Glomerular visceral epithelial cell (primary cell): ENCODE data around the gene ALDH1A1.

ENCODE experiments used
- DNase-seq: peaks from one replicate; pipeline ENCODE4 v3.0.0-alpha.2; 2016; ENCODE audit errors: extremely low spot score

The ALDH1A1 gene

DNA sequence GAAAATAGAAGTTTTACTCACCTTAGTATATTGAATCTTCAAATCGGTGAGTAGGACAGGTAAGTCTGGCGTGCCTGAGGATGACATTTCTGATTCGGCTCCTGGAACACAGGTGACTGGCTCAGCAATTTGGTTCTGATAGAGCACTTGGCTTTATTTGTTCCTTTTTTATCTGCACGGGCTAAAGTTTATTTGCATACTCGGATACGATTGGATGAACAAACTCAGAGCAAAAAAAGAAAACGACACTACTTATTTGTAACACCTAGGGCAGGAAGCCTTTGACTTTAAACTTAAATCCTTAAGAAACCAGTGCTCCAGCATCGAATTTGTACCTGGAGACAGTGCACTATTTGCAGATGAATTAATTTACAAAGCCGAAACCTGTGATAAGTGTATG lies at the start of gene ALDH1A1:
ALDH1A1 (minus strand) TSS at position 140 of the 400 bp plus-strand sequence; CDS start at position 87, 53 bp downstream.
- DNase-seq: no peak

DNA sequence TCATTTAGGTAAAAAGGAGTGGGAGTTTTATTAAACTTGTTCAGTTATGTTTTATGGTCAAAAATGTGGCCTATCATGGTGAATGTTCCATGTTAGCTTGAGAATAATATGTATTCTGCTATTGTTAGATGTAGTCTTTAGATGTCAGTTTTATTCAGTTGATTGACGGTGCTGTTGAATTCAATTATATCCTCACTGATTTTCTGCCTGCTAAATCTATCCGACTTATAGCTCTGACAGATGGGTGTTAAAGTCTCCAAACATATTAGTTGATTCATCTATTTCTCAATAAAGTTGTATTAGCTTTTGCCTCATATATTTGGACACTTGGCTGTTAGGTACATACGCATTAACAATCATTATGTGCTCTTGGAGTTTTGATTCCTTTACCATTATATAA lies 49.0 kb upstream of the ALDH1A1 start:
- no peak for DNase-seq

DNA sequence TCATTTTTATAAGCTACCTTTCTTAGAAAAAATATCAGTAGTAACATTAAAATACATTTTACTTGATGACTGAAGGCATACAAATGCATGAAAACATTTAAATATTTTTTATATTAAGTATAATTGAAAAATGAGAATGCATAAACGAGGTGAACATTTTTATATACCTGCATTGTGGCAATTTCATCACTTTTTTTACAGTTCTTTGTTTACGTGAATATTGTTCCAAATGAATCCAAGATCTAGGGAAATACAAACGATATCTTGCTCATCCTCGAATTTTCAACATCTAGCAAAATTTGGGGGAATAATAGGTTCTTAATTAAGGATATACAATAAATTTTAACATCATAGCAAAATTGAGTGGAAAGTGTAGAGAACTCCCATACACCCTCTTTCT lies 45.5 kb upstream of the ALDH1A1 start:
- DNase-seq: no peak

DNA sequence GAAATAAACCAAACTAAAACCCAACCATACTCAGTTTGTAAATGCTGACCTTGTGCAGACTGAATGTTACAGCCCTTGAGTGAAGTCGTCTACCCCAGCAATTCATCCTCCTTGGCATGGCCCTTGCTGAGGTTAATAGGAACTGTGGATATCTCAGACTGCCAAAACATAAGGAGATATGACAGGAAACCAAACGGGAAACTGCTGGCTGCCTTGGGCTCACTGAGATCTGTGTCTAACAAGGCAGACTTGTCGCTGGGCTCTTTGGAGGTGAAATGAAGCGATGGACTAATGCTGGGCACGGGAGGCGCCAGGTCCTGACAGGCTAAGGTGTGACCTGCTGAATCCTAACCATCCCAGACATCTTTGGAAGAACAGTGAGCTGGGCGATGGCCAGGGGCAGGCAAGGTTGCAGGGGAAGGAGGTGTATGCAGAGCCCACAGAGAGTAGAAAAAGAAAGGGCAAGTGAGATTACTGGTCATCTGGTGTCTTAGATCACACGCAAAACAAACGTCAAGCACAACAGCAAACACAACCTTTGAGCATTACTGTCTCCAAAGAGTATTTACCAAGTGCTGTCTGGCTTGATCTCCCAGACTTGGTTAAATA lies 44.6 kb upstream of the ALDH1A1 start:
- DNase-seq: no peak

DNA sequence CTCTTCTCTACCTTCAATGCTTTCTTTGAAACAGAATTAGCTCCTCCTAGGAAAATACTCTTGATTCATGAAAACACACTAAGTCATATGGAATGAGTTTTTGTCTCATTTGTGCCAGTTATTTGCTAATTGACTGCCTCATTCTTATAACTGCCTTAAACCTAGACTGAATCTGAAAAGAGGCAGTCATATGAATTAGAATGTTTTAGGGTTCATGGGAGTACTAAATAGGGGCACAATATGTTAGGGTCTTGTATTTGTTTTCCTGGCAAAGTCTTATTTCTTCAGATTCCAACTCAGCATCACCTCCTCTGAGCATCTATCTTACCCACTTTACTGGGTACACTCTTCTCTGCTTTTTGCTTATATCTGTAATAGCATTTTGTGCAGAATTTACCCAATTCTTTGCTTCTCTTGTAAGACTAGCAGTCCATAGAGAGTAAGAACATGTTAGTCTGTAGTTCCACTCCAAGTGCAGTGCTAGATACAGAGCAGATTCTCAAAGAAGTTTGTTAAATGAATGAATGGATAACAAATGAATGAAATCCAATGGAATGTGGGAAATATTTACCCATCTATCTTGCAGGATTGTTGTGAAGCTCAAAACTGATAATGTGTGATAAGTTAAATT lies 43.9 kb upstream of the ALDH1A1 start:
- no peak for DNase-seq

DNA sequence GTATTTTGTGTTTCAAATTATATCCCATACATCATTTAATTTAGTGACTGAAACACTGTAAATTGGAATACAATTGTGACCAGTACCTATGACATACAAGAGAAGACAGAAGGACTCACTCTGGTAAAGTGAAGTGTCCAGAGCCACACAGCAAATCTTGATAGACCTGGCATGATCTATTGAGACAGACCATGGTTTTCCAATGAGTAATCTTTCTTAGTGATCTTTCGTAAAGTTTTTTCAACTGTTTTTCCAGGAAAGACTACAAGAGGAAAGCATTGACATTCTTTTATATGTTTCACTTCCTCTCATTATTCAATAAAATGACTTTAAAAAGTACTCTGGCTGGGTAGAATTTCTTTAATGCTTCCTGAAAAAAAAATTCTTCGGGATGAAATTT lies 43.3 kb upstream of the ALDH1A1 start:
- DNase-seq: no peak

DNA sequence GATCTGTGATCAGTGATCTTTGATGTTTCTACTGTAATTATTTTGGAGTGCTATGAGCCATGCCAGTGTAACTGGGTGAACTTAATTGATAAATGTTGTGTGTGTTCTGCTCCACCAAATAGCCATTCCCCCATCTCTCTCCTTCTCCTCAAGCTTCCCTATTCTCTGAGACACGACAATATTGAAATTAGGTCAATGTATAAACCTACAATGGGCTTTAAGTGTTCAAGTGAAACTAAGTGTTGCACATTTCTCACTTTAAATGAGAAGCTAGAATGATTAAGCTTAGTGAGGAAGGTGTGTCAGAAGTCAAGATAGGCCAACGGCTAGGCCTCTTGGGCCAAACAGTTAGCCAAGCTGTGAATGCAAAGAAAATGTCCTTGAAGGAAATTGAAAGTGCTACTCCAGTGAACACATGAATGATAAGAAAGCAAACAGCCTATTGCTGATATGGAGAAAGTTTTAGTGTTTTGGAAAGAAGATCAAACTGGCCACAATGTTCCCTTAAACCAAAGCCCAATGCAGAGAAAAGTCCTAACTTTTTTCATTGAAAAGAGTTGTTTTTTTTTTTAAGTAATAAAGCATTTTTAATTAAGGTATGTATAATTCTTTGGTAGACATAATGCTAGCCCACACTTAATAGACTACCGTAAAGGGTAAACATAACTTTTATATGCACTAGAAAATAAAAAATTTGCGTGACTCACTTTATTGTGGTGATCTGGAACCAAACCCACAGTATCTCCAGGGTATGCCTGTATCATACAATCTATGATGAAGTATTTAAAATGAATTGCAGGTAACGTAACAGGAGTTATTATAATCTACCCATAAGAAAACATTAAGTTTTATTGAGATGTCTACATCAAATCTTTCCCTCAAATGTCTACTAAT lies 42.5 kb upstream of the ALDH1A1 start:
- DNase-seq: no peak

DNA sequence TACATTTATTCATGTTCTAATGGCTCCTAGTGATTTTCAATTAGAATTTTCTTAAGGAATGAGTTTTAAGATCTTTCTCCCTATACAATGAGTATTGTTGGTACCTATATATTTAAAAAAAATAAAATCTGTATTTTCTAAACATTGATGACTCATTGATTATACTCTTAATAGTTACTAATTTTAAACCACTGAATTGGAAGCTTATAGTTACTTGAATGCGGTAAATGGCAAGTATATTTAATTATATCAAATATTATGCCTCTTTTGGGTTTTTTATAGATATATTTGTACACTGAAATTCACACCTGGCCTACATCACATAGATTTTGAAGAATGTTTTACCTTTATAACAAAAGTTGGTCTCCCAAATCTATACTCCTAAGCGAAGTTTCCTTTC lies 38.9 kb upstream of the ALDH1A1 start:
- no peak for DNase-seq

DNA sequence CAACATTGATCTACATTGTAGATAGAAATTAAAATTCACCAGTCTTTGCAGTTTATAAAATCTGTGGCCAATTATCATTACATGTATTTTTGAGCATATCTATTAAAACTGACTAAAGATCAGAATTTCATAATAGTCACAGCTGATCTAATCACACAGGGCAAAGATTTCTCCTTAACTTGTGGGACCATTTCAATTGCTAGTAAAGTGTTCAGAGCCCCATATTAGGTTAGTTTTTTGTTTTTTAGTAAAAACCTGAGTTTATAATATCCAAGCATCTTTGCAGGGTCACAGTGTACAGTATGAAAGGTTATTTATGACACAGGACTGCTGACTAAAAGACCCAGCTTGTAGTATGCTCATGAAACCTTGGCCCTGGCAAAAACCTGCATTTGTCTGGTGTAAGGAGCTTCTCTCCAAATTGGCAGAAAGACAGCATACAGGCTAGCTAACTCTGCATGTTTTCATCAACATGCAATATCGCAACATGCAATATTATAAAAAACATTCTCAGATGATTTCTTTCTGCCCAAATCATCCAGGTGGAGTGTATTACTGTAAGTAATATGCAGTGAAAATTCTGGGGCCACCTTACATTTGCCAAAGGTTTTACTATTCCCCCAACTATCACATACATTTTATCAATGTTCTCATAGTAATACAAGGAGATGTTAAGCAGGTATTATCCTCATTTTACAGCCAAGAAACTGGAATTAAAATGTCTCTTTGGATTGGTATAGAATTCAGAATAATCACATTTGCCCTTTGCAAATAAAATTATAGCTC lies 37.7 kb upstream of the ALDH1A1 start:
- DNase-seq: no peak

DNA sequence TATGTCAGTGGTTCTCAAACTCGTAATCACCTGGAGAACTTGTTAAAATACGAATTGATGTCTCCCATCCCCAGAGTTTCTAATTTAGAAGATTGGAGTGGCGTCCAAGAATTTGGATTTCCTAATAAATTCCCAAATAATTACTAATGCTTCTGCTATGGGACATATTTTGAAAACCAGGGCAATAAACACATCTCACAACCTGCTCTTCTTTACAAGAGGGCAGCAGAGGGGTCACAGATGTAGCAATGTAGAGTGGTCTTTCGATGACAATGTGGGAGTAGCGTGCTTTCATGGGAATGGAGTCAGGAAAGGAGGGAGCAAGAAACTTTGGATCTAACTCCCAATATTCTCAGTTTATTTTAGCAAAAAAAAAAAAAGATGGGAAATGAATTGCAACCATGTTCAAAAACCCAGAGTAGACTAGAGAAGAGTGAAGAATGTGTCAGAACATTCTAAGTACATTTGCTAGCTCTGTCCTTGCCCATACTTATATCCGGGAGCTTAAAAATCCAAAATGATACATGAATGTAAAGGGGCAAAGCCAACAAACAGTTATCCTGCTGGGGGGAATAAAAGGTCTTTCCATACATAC lies 33.8 kb upstream of the ALDH1A1 start:
- DNase-seq: no peak

DNA sequence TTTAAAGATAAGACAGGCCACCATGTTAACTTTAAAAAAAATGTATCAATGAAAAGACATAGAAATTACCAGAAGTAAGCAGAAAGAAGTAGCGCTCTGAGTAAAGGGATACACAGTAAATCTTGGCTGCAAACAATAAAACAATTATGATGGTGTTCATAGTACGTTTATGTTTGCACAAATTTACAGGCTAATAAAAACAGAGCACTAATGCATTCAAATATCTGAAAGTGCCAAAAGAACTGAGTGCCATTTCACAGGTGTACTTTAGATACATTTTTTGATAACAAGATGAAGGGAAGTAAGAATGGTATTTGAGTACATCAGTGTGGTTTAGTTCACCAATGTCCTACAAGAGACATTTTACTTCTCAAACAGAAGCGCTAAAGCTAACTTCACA lies 32.9 kb upstream of the ALDH1A1 start:
- DNase-seq: no peak

DNA sequence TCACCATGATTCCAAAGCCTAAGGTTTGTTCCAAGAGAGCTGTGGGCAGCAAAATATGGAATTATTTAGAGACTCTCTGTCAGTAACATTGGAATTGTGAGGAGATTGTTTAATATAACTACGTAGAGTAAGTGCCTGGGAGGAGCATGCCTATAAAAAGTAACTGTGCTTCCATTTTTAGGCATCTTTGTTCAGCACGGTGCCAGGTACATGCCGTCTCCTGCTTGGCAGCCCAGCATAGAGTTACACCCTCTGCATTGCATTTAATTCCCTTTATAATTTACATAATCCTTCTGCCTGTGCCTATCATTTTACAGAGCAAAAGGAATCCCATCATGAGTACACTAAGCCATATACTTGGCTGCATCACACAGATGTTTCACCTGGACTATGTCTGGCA lies 32.1 kb upstream of the ALDH1A1 start:
- DNase-seq: no peak

DNA sequence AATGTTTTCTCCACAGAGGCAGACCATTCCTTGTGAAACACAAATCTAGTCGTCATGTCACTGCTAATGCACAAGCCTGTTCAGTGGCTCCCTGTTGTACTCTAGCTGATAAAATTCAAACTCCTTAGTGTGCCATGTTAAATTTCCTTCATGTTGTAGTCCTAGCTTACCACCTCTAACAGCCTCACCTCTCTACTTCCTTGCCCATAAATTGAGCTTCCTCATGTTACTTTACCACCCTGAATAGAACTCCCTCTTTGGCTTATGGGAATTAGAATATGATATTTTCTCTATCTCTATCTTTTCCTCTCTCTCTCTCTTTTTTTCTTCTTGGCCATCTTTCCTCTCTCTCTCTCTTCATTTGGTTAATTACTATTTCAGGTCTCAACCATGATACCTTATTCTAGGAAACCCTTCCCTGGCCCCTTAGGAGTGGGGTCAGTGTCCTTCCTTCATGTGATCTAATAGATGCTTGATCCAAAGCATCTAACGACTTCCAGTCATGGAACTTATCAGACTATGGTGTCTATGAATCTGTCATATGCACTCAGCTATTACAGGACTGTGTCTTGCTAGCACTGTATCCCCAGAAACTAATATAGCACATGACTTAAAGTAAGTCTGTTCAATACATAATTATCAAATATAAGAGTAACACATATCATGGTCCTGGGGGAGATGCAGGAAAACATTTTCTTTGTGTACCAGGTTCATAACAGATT lies 31.5 kb upstream of the ALDH1A1 start:
- no peak for DNase-seq

DNA sequence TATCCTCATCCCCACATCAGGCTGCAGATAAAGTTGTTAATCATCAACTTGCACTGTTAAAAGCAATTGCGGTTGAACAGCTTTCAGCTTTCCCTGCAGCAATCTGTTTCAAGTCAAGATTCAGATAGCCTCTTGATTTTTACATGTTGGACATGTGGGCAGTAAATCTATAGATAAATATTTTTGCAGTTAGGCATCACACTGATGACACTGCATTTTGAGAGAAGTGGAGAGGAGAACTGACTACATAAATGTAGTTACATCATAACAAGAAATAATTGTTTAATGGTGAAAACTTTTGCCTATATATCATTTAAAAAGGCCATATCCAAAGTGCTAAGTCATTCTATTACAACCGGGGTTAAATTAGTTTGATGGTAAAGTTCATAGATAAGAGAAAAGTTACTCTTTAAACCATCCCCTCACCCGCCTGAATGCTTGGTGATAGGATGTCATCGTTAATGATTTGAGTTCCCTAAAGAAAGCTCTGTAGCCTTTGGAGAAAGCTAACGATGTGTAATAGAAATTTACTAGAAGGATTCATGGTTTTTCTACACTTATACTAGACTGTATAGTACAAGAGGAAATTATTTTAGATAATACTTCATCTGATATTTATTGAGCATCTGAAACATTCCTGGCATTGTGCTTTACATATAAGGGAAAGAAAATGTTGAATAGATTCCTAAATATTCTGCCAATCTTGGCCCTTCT lies 30.8 kb upstream of the ALDH1A1 start:
- peak; percentile 62 for DNase-seq

DNA sequence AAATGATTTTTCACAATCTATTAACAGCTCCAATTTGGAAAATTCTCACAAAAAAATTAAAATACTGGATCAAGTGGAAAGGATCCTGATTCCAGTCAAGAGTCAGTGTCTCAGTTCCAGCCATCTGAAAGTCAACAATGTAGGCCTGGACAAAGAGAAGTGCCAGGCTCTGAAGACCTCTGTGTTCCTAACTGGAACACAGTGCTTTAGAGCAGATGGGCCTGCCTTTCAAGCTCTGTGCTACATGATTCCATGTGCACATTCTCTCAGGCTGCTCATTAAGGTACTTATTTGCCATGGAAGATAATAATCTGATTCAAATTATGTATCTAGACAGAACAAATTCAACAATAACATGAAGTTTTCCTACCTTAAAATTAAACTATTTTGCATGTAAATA lies 30.2 kb upstream of the ALDH1A1 start:
- DNase-seq: peak; percentile 22

DNA sequence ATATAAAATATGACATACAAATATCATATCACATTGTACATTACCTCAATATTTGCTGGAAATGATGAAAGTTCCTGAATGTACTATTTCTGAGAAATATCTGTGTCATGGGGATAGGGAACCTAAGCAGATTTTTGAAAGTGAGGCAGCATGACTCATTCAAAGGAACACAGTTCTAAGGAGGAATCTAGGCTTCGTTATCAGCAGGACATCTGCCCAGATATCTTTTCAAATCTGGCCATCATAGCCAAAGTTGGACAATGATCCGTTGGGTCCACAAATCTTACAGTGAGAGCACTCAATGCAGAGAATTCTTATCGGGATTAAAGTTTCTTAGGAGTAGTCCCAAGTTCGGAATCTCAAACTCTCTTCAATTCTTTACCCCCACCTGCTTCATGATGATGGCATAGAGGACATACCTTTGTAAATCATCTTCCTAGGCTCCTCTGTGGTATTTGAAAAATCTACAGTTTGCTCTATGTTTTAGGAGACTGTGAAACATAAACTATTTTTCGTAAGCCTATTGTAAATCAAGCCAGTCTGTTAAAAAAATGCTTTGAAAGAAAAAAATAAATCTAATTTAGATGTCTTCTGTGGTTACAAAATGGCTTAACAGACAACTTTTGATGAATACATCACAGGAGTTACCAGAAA lies 29.4 kb upstream of the ALDH1A1 start:
- no peak for DNase-seq

DNA sequence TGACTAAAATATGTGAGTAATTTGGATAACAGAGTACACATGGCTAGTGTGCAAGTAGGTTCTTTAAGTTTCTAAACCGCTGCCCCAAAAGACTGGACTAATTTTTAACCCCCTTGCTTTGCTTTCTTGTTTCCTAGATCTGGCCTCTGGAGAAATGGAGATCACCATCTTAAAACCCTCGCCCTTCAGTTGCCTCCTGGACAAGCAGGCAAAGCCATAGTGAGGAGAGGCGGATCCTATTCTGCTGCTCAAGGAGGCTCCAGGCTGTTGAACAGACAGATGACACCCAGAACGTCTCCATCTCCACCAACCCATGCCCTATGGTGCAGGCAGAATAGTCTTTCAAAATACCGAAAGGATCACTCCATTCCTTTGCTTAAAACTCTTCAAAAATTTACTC lies 28.6 kb upstream of the ALDH1A1 start:
- no peak for DNase-seq

DNA sequence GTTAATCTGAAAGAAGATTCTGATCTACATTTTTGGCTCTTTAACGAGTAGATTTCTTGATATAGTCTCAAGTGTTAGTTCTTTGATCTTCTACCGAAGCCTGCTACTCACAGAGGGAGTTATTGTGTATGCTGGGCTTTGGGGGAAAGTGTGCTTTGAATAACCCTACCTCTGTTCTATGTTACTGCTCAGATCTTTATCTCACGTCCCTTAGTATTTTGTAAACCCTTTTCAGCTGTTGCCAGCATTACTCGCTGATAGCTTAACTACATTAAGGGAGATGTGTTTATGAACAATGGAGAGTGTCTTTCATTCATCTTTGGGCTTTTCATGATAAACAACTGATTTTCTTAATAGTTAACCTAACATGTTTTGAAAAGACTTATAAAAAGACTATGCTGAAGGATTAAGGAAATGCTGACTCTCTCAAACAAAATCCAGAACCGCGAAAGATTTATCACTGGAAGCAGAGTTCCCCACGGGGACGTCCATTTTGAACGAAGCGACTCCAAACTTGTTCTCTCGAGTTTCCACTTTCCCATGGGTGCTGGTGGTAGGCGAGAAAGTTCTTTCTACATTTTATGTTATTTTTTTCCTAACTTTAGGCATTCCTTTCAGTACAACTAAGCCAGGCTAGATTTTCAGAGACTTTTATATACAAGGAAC lies 27.9 kb upstream of the ALDH1A1 start:
- DNase-seq: no peak

DNA sequence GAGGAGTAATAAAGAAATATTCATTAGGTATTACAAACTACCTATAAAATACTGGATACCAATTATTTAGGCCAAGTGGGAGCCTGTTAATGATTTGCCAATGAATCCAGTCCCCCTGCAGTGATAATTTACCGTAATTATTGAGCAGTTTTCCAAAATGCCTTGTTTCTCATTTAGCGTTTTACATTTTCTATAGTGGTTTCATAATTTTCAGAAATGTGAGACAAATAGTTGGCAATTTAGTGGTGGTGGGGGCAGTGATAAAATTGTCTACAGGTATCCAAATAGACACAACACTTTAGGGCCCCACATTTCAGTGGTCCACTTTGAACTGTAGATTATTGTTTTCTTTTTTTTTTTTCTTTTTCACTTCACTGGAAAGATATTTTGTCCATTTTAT lies 27.3 kb upstream of the ALDH1A1 start:
- DNase-seq: no peak
